ELR (cell line): ENCODE measurements around the gene HOMER3.
"Not testable (repeated sequence)": the region's sequence is repeated elsewhere in the genome, so short reads cannot be mapped to it uniquely, and the experiment has no call there.

Experiments used
- DNase-seq: peaks from one replicate; pipeline ENCODE4 v3.0.0-alpha.2; 2015; ENCODE audit warnings: low read depth

The HOMER3 gene

GRCh38 chr19:18922228-18922985 is 18.6 kb downstream of the HOMER3 start:
- DNase-seq = no peak

GRCh38 chr19:18921593-18921992 is 19.4 kb downstream of the HOMER3 start:
- DNase-seq = no peak

- DNase-seq = no peak
Measured at GRCh38 chr19:18920400-18920799, 20.6 kb downstream of the HOMER3 start.

- peak; percentile 40 for DNase-seq
Measured at GRCh38 chr19:18919900-18920214, 21.2 kb downstream of the HOMER3 start.

GRCh38 chr19:18919086-18919899 is 21.7 kb downstream of the HOMER3 start, which contains the start of the genes COPE and DDX49:
Gene COPE, minus strand, starts transcription at chr19:18919387. Its CDS starts 39 bp downstream, at chr19:18919348.
Gene DDX49, plus strand, starts transcription at chr19:18919715. Its CDS starts 27 bp downstream, at chr19:18919742.
- DNase-seq = peak; percentile 100

- not testable (repeated sequence) for DNase-seq
Measured at GRCh38 chr19:18917593-18917992, 23.4 kb downstream of the HOMER3 start.

GRCh38 chr19:18915639-18916038 is 25.4 kb downstream of the HOMER3 start:
- peak; percentile 67 for DNase-seq

- DNase-seq = no peak
Measured at GRCh38 chr19:18913466-18913865, 27.6 kb downstream of the HOMER3 start.

GRCh38 chr19:18912933-18913332 is 28.1 kb downstream of the HOMER3 start:
- DNase-seq = no peak

- DNase-seq = no peak
Measured at GRCh38 chr19:18910801-18911436, 30.1 kb downstream of the HOMER3 start.

- no peak for DNase-seq
Measured at GRCh38 chr19:18910010-18910409, 31.0 kb downstream of the HOMER3 start.

- DNase-seq = no peak
Measured at GRCh38 chr19:18908917-18909619, 31.9 kb downstream of the HOMER3 start.

GRCh38 chr19:18906605-18907519 is 34.2 kb downstream of the HOMER3 start:
- no peak for DNase-seq

- DNase-seq = no peak
Measured at GRCh38 chr19:18905513-18906236, 35.3 kb downstream of the HOMER3 start.

GRCh38 chr19:18905058-18905456 is 36.0 kb downstream of the HOMER3 start:
- no peak for DNase-seq

- no peak for DNase-seq
Measured at GRCh38 chr19:18904334-18905057, 36.5 kb downstream of the HOMER3 start.

GRCh38 chr19:18903156-18904037 is 37.6 kb downstream of the HOMER3 start:
- no peak for DNase-seq

GRCh38 chr19:18902519-18902918 is 38.5 kb downstream of the HOMER3 start:
- not testable (repeated sequence) for DNase-seq

- no peak for DNase-seq
Measured at GRCh38 chr19:18901491-18901890, 39.5 kb downstream of the HOMER3 start.
